GM19025 (cell line): Measurements from ENCODE around the gene LRRFIP1.

Experiments
- ATAC-seq: cut with Tn5 transposase; IDR thresholded peaks from one replicate; pipeline ENCODE4 v1.9.1; 2021; ENCODE audit warnings: mild to moderate bottlenecking, low read depth, moderate library complexity; ENCODE audit not compliant: unreplicated experiment

Gene LRRFIP1

GRCh38 chr2:237638176-237638575 lies 10.8 kb downstream of the LRRFIP1 start:
- no peak for ATAC-seq

GRCh38 chr2:237639052-237639835 lies 11.9 kb downstream of the LRRFIP1 start:
- no peak for ATAC-seq

DNA sequence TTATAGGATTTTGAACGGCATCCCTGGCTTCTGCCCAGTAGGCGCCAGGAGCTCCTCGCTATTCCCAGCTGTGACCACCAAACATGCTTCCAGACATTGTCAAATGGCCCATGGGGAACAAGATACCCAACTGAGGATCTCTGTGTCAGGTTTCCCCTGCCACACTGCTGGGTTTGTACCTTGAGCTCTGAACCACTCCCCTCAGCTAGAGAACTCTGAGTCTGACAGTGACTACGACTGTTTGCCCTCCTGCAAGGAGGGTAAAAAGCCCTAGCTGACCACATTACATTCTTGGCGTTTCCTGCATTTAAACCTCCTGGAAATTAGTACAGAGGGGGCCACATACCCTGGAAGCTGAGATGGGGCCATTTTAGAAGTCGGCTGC lies 12.4 kb downstream of the LRRFIP1 start:
- ATAC-seq = no peak

DNA sequence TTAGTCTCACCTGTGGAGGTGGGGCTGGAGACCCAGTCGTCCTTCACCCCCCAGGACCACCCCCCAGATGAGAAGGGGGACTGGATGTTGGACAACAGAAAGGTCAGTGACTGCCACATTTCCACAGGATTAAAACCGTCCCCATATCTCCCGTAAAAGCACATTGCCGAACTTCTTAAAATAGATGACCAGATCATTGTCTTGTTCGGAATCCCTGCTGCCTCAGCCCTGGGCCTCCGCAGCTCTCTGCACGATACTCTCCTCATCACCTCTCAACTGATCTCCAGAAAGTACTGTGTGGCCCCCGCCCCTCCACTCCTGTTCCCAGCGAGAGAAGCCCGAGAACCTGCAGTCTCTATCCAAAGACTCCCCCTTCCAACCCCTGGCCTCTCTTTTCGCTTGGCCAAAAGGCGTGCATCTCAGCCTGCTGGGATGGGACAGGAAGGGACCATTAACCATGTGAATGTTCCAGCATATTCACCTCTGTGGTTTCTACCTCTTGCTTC lies 13.2 kb downstream of the LRRFIP1 start:
- no peak for ATAC-seq

DNA sequence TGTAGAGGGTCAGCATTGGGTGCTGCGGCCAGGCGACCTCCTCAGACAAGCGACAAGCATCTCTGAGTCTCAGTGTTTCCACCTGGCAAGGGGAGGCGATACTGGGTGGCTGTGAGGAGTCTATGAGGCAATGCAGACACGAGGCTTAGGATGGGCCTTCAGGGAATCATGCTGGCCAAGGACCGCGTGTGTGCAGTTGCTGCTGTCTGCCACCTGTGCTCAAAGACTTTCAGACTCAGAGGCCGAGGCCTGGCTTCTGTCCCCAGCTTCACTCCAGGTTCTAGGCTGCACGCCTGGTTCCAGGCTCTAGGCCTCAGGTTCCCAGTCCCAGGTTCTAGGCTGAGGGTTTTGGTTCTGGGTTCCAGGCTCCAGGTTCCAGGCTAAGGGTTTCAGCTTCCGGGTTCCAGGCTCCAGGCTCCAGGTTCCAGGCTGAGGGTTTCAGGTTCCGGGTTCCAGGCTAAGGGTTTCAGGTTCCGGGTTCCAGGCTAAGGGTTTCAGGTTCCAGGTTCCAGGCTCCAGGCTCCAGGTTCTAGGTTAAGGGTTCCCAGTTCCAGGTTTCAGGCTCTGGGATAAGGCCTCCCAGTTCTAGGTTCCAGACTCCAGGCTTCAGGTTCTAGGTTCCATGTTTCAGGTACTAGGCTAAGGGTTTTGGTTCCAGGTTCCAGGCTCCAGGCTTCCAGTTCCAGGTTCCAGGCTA lies 14.8 kb downstream of the LRRFIP1 start:
- ATAC-seq = no peak

- ATAC-seq = no peak
These were observed 15.7 kb downstream of the LRRFIP1 start for GRCh38 chr2:237643066-237643465.

DNA sequence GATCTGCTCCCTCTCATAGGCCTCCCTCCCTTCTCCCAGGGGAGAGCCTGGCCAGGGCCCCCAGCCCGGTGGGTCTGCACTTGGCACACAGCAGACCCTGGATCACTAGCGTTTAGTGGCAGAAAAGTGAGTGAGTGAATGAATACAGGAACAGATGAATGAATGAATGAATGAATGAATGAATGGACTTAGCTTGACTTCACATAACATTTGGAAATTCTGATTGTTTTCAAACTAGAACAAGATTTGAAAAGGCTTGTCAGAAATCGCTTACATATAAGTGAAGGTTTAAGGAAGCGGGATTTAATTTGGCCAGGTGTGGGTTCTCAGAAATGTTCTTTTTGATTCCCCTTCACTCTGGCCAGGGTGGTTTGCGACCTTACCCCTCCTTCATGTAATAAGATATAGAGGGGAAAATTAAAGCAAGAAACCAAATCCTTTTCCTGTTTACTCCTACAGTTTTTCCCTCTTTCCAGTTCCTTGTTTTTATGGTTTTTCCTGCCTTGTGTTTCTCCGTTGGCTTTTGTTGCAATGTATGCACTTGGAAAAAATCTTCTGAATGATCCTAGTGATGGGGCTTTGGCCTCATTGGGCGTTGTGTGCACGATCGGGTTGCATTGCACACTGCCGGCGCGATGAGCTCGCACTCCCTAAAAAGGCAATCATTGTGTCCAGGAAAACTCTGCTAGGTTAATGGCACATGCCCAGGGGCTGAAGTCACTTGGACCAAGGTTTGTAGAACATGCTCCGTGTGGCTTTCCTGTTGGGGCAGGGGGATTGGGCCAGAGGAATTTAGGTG lies 16.4 kb downstream of the LRRFIP1 start:
- ATAC-seq = no peak

DNA sequence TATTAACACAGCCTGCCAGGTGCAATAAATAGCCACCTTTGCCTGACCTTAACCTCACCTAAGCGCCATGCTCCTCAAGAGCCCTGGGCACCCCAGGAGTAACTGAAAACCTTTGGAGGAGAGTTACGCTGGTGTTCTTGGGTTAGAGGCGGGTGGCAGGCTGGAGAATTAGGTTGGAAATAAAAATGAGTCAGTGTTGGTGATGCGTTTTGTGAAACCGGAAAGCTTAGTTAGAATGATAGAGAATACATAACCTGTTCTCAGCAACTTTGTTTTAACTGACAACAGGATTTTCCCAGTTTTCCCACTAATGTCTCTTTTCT lies 17.0 kb downstream of the LRRFIP1 start:
- ATAC-seq = no peak

DNA sequence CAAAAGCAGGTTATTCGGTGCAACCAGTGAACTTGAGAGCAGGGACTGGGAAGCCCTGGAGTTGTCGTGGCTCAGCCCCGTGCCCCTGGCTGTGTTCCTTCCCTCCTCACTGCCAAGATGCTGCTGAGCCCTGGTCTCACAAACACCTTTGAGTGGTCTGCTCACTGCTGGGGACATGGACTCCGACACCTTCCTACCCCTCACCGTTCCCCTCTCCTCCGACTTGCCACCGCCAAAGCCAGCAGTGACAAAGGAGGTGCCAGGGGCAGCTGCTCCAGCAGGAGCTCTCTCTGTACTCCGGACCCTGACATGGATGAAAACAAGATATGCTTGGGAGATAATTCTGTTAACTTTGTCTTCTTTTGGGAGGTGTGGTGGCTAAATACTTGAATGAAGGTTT lies 17.9 kb downstream of the LRRFIP1 start:
- ATAC-seq = no peak

- no peak for ATAC-seq
These were observed 20.0 kb downstream of the LRRFIP1 start for GRCh38 chr2:237647176-237648015.

- no peak for ATAC-seq
These were observed 20.6 kb downstream of the LRRFIP1 start for GRCh38 chr2:237648016-237648381.

DNA sequence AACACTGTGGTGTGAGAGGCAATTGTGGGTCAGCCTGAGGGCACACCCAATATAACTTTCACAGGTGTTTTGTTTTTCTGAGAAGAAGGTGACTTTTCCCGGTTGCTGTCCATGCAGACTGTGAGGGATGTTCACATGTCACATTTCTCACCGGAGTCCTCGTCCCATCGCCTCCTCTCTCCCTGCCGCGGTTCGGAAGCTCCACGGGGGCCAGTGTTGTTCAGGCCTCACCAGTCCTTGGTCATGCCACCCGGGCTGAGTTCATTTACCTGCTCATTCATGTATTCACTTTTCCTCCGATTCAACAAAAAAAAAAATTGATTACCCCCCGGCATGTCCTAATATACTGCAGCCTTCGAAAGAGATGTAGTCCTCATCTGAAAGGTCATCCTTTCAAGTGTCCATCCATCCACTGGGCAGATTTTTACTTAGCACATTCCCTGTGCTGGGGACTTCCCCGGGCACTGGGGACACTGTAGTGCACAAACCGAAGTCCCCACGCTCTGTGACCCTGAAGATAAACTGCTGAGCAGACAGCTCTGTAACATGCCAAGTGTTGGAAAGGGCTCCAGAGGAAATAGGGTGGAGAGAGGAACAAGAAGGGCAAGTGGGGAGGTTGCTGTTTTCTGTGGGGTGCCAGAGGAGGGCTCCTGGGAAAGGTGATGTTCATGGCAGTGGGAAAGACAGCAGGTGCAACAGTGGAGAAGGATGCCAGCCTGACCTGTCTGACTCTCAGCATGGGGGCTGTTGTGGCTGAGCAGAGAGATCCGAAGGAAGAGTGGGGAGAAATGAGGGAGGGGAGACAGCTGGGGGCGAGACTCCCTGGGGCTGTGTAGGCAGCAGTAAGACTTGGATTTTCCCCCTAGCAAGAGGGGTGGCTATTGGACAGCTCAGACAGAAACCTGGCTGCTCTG lies 22.4 kb downstream of the LRRFIP1 start:
- ATAC-seq = no peak

GRCh38 chr2:237650455-237650850 lies 23.1 kb downstream of the LRRFIP1 start:
- ATAC-seq = no peak

DNA sequence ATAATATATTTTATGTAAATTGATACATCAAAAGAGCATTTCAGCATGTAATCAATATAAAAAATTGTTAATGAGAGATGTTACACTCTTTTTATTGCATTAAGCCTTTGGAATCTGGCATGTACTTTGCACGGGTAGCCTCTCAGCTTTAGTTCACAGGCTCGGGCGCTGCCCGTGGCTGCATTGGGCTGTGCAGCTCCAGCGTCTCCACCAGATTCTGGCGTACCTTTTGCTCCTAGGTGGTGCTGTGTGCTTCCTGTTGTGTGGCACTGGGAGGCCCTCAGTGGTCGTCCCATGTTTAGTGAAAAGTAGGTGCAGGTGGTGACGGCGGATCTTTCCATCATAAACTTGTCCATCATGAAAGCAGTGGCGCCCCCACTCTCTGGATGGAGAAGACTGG lies 24.4 kb downstream of the LRRFIP1 start:
- ATAC-seq = no peak

DNA sequence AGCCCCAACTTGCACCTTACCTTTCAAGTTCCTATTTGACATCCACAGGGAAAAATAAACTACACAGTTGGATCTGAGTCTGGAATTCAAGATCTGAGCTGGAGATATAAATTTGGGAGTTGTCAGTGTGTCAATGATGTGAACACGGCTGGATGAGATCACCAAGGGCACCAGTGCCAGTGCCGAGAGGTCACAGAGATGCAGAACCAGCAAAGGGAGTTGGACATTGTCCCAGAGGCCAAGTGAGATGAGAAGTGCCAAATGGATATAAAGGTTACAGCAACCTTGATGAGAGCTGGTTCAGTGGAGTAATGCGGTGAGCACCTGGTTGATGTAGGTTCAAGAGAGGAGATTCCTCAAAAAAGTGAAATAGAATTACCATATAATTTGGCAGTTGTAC lies 24.8 kb downstream of the LRRFIP1 start:
- no peak for ATAC-seq

GRCh38 chr2:237652854-237653253 lies 25.5 kb downstream of the LRRFIP1 start:
- ATAC-seq = no peak

GRCh38 chr2:237653776-237654558 lies 26.6 kb downstream of the LRRFIP1 start:
- ATAC-seq = no peak

- no peak for ATAC-seq
These were observed 29.7 kb downstream of the LRRFIP1 start for GRCh38 chr2:237657063-237657462.
